NCI-H187 treated with DMSO at 0.1 percent for 48 hours (cell line): ENCODE measurements around the gene SLC2A4.

Experiments used
- DNase-seq: peaks from one replicate; lab custom pipeline; 2025; lab: John Stamatoyannopoulos, UW

The SLC2A4 gene

GRCh38 chr17:7306911-7307685 lies 25.6 kb downstream of the SLC2A4 start, which contains the start of gene EIF5A:
EIF5A (plus strand) TSS chr17:7307628; CDS start chr17:7309636, 2,008 bp downstream.
- DNase-seq, result peak; percentile 89

GRCh38 chr17:7307686-7308624 lies 26.4 kb downstream of the SLC2A4 start:
- no peak for DNase-seq

GRCh38 chr17:7308625-7309433 lies 27.3 kb downstream of the SLC2A4 start:
- DNase-seq, result no peak

GRCh38 chr17:7309628-7310027 lies 28.1 kb downstream of the SLC2A4 start:
- DNase-seq, result no peak

- no peak for DNase-seq
These were observed 29.7 kb downstream of the SLC2A4 start for GRCh38 chr17:7311110-7311705.

- DNase-seq, result no peak
These were observed 31.0 kb downstream of the SLC2A4 start for GRCh38 chr17:7312432-7313087.

- no peak for DNase-seq
These were observed 31.8 kb downstream of the SLC2A4 start for GRCh38 chr17:7313088-7313889.

GRCh38 chr17:7313890-7314718 lies 32.6 kb downstream of the SLC2A4 start:
- no peak for DNase-seq

- no peak for DNase-seq
These were observed 33.4 kb downstream of the SLC2A4 start, which contains the start of gene GPS2 for GRCh38 chr17:7314719-7315569. GPS2 (minus strand) TSS chr17:7315360; CDS start chr17:7315052, 308 bp downstream.

GRCh38 chr17:7315570-7316235 lies 34.2 kb downstream of the SLC2A4 start:
- DNase-seq, result no peak

GRCh38 chr17:7317161-7317803 lies 35.8 kb downstream of the SLC2A4 start:
- no peak for DNase-seq

GRCh38 chr17:7318121-7318860 lies 36.8 kb downstream of the SLC2A4 start:
- no peak for DNase-seq

GRCh38 chr17:7321466-7321865 lies 39.9 kb downstream of the SLC2A4 start:
- DNase-seq, result no peak

- no peak for DNase-seq
These were observed 41.1 kb downstream of the SLC2A4 start for GRCh38 chr17:7322520-7323194.

- no peak for DNase-seq
These were observed 42.4 kb downstream of the SLC2A4 start for GRCh38 chr17:7323731-7324437.
